Lung microvascular endothelial cell (primary cell): ENCODE measurements around the gene EML4. TPM values are rescaled to one million over a fixed set of nuclear protein-coding genes. Genes with fewer than 3 reads are reported as not detected.
A peak's percentile ranks its signal among the peaks of the same experiment; 100 is the strongest.
"Not testable (repeated sequence)": the region's sequence is repeated elsewhere in the genome, so short reads cannot be mapped to it uniquely, and the experiment has no call there.

ENCODE experiments used
- DNase-seq, 2 donors: peaks; one replicate each; pipeline versions ENCODE4 v3.0.0 to v3.0.0-alpha.2; 2010; ENCODE audit warnings: low read depth in 2 of 2
- total RNA-seq: library from RNA; depleted of rRNA; stranded (reverse); fragments of >200 nt; gene quantifications from 2 replicates; pipeline ENCODE4 v1.2.1, GENCODE V29; 2014

The EML4 gene
- 12.5 and 14.6 TPM in 2 replicates for total RNA-seq

GRCh38 chr2:42169100-42169873, at the start of gene EML4:
Gene EML4 (plus strand): TSS chr2:42169353. CDS start chr2:42169612, 259 bp downstream.
- DNase-seq, result peak; percentile 90 to 94

- no peak for DNase-seq
Observed at GRCh38 chr2:42123426-42123825, 45.7 kb upstream of the EML4 start.

GRCh38 chr2:42124011-42124785, 45.0 kb upstream of the EML4 start:
- DNase-seq, result peak in 1 of 2 donors; percentile 42

GRCh38 chr2:42125841-42126594, 43.1 kb upstream of the EML4 start:
- DNase-seq, result no peak

- not testable (repeated sequence) for DNase-seq
Observed at GRCh38 chr2:42126873-42127272, 42.3 kb upstream of the EML4 start.

- DNase-seq, result no peak
Observed at GRCh38 chr2:42127425-42128424, 41.4 kb upstream of the EML4 start.

- DNase-seq, result peak in 1 of 2 donors; percentile 88
Observed at GRCh38 chr2:42128721-42129486, 40.2 kb upstream of the EML4 start.

- DNase-seq, result no peak
Observed at GRCh38 chr2:42129487-42129852, 39.7 kb upstream of the EML4 start.

GRCh38 chr2:42129947-42130346, 39.2 kb upstream of the EML4 start:
- no peak for DNase-seq

- not testable (repeated sequence) for DNase-seq
Observed at GRCh38 chr2:42130858-42131257, 38.3 kb upstream of the EML4 start.

GRCh38 chr2:42132191-42132965, 36.8 kb upstream of the EML4 start:
- peak in 1 of 2 donors; percentile 40 for DNase-seq

- DNase-seq, result peak; percentile 86 to 96
Observed at GRCh38 chr2:42132966-42133641, 36.0 kb upstream of the EML4 start.

GRCh38 chr2:42133771-42134195, 35.4 kb upstream of the EML4 start:
- DNase-seq, result no peak

GRCh38 chr2:42134401-42134932, 34.7 kb upstream of the EML4 start:
- DNase-seq, result not testable (repeated sequence)

GRCh38 chr2:42135381-42136312, 33.5 kb upstream of the EML4 start:
- peak in 1 of 2 donors; percentile 33 for DNase-seq

- DNase-seq, result no peak
Observed at GRCh38 chr2:42136782-42137124, 32.4 kb upstream of the EML4 start.
